GM10266 (cell line): ENCODE data around the gene GNG2.

Source experiments
- DNase-seq: peaks from one replicate; pipeline ENCODE4 v3.0.0; 2012; ENCODE audit errors: extremely low spot score
- CTCF ChIP-seq: IDR thresholded peaks from 2 replicates; pipeline ENCODE4 v1.5.1; 2012; ENCODE audit warnings: mild to moderate bottlenecking, low read depth; ENCODE audit not compliant: control insufficient read depth, insufficient read depth; ENCODE audit errors: missing control alignments

The GNG2 gene

GRCh38 chr14:51988221-51988620 is 127.8 kb downstream of the GNG2 start:
- TF ChIP-seq CTCF: no peak
- no peak for DNase-seq

GRCh38 chr14:51989293-51990234 is 129.2 kb downstream of the GNG2 start, which contains the start of gene RTRAF:
Gene RTRAF (plus strand): TSS chr14:51989546. CDS start chr14:51989640, 94 bp downstream.
- TF ChIP-seq CTCF: no peak
- peak; percentile 91 for DNase-seq

DNA sequence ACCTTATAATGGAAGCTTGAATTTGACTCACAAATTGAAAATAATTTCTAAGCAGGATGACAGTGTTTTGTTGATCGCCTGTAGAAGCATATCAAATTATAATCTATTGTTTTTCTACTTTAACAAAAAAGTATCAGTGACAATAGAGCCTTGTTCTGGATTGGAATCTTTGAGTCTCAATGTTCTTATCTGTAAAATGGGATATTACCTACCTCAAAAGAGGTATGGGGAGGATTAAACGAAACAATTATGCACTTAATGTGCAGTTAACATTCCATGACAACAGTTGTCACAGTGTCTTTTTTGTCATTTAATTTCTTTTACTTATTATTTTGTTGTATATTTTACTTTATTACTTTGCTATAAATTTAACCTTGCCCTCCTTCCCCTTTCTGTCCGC is 130.1 kb downstream of the GNG2 start:
- TF ChIP-seq CTCF: no peak
- DNase-seq: no peak

GRCh38 chr14:51993285-51993920 is 133.0 kb downstream of the GNG2 start:
- TF ChIP-seq CTCF: no peak
- DNase-seq: no peak

- no peak for DNase-seq
- peak; percentile 61 for TF ChIP-seq CTCF
Observed at GRCh38 chr14:51996148-51996746, 135.8 kb downstream of the GNG2 start.

- no peak for DNase-seq
- no peak for TF ChIP-seq CTCF
Observed at GRCh38 chr14:51998348-51998747, 137.9 kb downstream of the GNG2 start.

DNA sequence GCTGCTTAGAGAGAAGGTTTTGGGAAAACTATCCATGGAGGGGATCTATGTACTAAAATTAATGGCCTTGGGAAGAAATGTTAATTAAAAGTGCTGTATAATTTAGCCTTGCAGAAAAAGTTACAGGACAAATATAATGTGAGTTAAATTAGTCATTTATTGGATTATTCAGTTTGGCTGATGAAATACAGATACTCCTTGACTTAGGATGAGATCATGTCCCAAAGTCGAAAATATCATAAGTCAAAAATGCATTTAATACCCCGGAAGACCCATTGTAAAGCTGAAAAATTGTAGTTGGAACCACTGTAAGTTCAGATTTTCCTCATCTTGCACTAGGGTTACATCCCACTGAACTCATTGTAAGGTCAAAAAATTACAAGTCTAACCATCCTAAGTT is 138.7 kb downstream of the GNG2 start:
- no peak for TF ChIP-seq CTCF
- no peak for DNase-seq
